K562 (cell line): Measurements from ENCODE around the gene PABPC1L. TPM values are rescaled to one million over a fixed set of nuclear protein-coding genes. Genes with fewer than 3 reads are reported as not detected.

Experiments used
- ARNT ChIP-seq, 2 experiments: fragments of 450-650 bp; IDR thresholded peaks; 2 replicates each; pipeline ENCODE4 v1.6.1; 2016; ENCODE audit warnings: mild to moderate bottlenecking in 1 of 2
- BCOR ChIP-seq: fragments of 450-650 bp; IDR thresholded peaks from 2 replicates; pipeline ENCODE4 v1.6.1; 2016
- CBX1 ChIP-seq: sonication (generic); IDR thresholded peaks from 2 replicates; pipeline ENCODE4 v1.6.1; 2016; ENCODE audit warnings: antibody characterized with exemption, low read depth, mild to moderate bottlenecking
- CXXC5 ChIP-seq: fragments of 250-450 bp; sonication (Bioruptor Pico); IDR thresholded peaks from 2 replicates; pipeline ENCODE4 v1.8.0; 2022; ENCODE audit warnings: inconsistent platforms, mild to moderate bottlenecking, moderate library complexity
- E2F6 ChIP-seq, 2 experiments: IDR thresholded peaks; 2 replicates each; pipeline ENCODE4 v1.6.1; 2011; ENCODE audit warnings: borderline replicate concordance in 1 of 2, control low read depth in 1 of 2, low read depth in 1 of 2, low read length in 1 of 2, mild to moderate bottlenecking in 1 of 2, mixed read lengths in 1 of 2, moderate library complexity in 1 of 2; ENCODE audit not compliant: insufficient read depth in 1 of 2, insufficient read length in 1 of 2, poor library complexity in 1 of 2, severe bottlenecking in 1 of 2; ENCODE audit errors: extremely low read depth in 1 of 2
- EGR1 ChIP-seq: fragments of 450-650 bp; conservative IDR thresholded peaks from 2 replicates; pipeline ENCODE4 v1.6.1; 2017; ENCODE audit warnings: mild to moderate bottlenecking
- ESRRB ChIP-seq: fragments of 250-450 bp; sonication (Bioruptor Pico); IDR thresholded peaks from 2 replicates; pipeline ENCODE4 v1.5.0; 2020; ENCODE audit warnings: mild to moderate bottlenecking, moderate library complexity, borderline replicate concordance
- GATA2 ChIP-seq: sonication (generic); formaldehyde crosslinking; IDR thresholded peaks from 2 replicates; pipeline ENCODE4 v1.4.0; 2020; ENCODE audit warnings: mild to moderate bottlenecking, missing genetic modification reagents
- HDAC2 ChIP-seq: fragments of 450-650 bp; IDR thresholded peaks from 2 replicates; pipeline ENCODE4 v1.6.1; 2016; ENCODE audit warnings: mild to moderate bottlenecking
- HMG20B ChIP-seq: fragments of 250-450 bp; sonication (Bioruptor Pico); IDR thresholded peaks from 2 replicates; pipeline ENCODE4 v1.5.0; 2021; ENCODE audit warnings: mild to moderate bottlenecking
- KLF13 ChIP-seq: fragments of 450-650 bp; IDR thresholded peaks from 2 replicates; pipeline ENCODE4 v1.6.1; 2016; ENCODE audit warnings: missing genetic modification characterization, low read depth, mild to moderate bottlenecking, missing compliant biosample characterization, moderate library complexity, borderline replicate concordance
- NR2F6 ChIP-seq: fragments of 450-650 bp; formaldehyde crosslinking; IDR thresholded peaks from 2 replicates; pipeline ENCODE4 v1.4.0; 2020; ENCODE audit warnings: mild to moderate bottlenecking
- SRSF7 ChIP-seq: fragments of 200-400 bp; formaldehyde crosslinking; optimal IDR thresholded peaks from 2 replicates; pipeline ENCODE3; 2017; ENCODE audit warnings: mild to moderate bottlenecking, low read depth, low read length
- TCF3 ChIP-seq: sonication (generic); formaldehyde crosslinking; IDR thresholded peaks from 2 replicates; pipeline ENCODE4 v1.4.0; 2020; ENCODE audit warnings: mild to moderate bottlenecking, missing genetic modification reagents
- TOE1 ChIP-seq, 2 experiments: fragments of 450-650 bp in 1 of 2; sonication (generic) in 1 of 2; formaldehyde crosslinking in 1 of 2; IDR thresholded peaks; 2 replicates each; pipeline versions ENCODE4 v1.7.1 to v1.8.0; 2016 to 2022; ENCODE audit warnings: borderline replicate concordance in 2 of 2, mild to moderate bottlenecking in 2 of 2, antibody characterized with exemption in 1 of 2, inconsistent platforms in 1 of 2, low read depth in 1 of 2, missing genetic modification reagents in 1 of 2, moderate library complexity in 1 of 2
- WHSC1 ChIP-seq: IDR thresholded peaks from one replicate; pipeline ENCODE4 v1.6.1; 2012; ENCODE audit warnings: low read length, control low read depth, inconsistent platforms
- ZFP36 ChIP-seq: fragments of 150-350 bp; IDR thresholded peaks from 2 replicates; pipeline ENCODE4 v1.6.1; 2018; ENCODE audit warnings: low read length, low read depth; ENCODE audit not compliant: partially characterized antibody
- polyA plus RNA-seq, 8 experiments: library from polyadenylated mRNA; depleted of rRNA in 4 of 8; stranded (reverse) in 5 of 8; unstranded in 3 of 8; fragments of >200 nt; fragmentation: Nextera tagmentation in 2 of 8; fragmentation: Illumina TruSeq in 1 of 8; extraction: Ambion mirVana in 2 of 8; extraction: Trizol in 1 of 8; gene quantifications; 2 replicates each; pipeline versions ENCODE4 v1.2.1 to v1.2.3, GENCODE V29; 2011 to 2014; ENCODE audit warnings: inconsistent platforms in 1 of 8, missing spikeins in 1 of 8
- total RNA-seq, 7 experiments: library from RNA; depleted of rRNA in 6 of 7; stranded (reverse); fragments of >200 nt in 6 of 7; fragmentation: Illumina TruSeq in 2 of 7; extraction: Trizol in 2 of 7; gene quantifications; 2 replicates each; pipeline versions ENCODE4 v1.2.1 to v1.2.3, GENCODE V29; 2011 to 2021; ENCODE audit warnings: low replicate concordance in 1 of 7
- TF ChIP-seq, protein P1 (sequence below): sonication (generic); formaldehyde crosslinking; IDR thresholded peaks from 2 replicates; pipeline ENCODE4 v1.8.0; 2022; ENCODE audit warnings: missing genetic modification reagents, mild to moderate bottlenecking, moderate library complexity, borderline replicate concordance
- TF ChIP-seq, protein P2 (sequence below), 2 experiments: fragments of 450-650 bp; conservative IDR thresholded peaks; 2 replicates each; pipeline ENCODE4 v1.6.1; 2017; ENCODE audit warnings: mild to moderate bottlenecking in 2 of 2, moderate library complexity in 2 of 2
- TF ChIP-seq, protein P3 (sequence below): sonication (generic); formaldehyde crosslinking; IDR thresholded peaks from 2 replicates; pipeline ENCODE4 v1.9.0; 2022; ENCODE audit warnings: mild to moderate bottlenecking, missing genetic modification reagents
- TF ChIP-seq, protein P4 (sequence below): fragments of 250-450 bp; sonication (Bioruptor Pico); IDR thresholded peaks from 2 replicates; pipeline ENCODE4 v1.5.0; 2021

The PABPC1L gene
- total and polyA plus RNA-seq, 9 of the 15 experiments (the other 6 are each of a cell fraction or from before 2014, with no cell fraction given), result 6.0 to 90.3 (median 15.8) TPM

- TF ChIP-seq E2F6 (IDR thresholded peaks at IDR 0.05; ENCODE audit: borderline replicate concordance in 1 of 2, extremely low read depth in 1 of 2, insufficient read depth in 1 of 2, insufficient read length in 1 of 2, low read depth in 1 of 2, low read length in 1 of 2, poor library complexity in 1 of 2, severe bottlenecking in 1 of 2) (peak in 1 of 2 experiments; percentile 42), TCF3 (no peak), CXXC5 (0 out of 2 replicates have a peak, but pooled peaks have one; percentile 55), NR2F6 (CRISPR knock-in tag) (no peak), TOE1 (IDR thresholded peaks at IDR 0.05; ENCODE audit: borderline replicate concordance) (no peak), TOE1 (CRISPR knock-in tag; IDR thresholded peaks at IDR 0.05; ENCODE audit: borderline replicate concordance, low read depth) (no peak), ZFP36 (peak; percentile 45), KLF13 (tag) (0 out of 2 replicates have a peak, but pooled peaks have one; percentile 33), ARNT (IDR thresholded peaks at IDR 0.05) (no peak), GATA2 (no peak), WHSC1 (no peak), HMG20B (CRISPR knock-in tag) (no peak), BCOR (peak; percentile 61), SRSF7 (no peak), HDAC2 (peak; percentile 57; the same call in 1 of the 2 replicates), ESRRB (CRISPR knock-in tag) (0 out of 2 replicates have a peak, but pooled peaks have one; percentile 16), CBX1 (0 out of 2 replicates have a peak, but pooled peaks have one; percentile 29), EGR1 (peak; percentile 95)
- TF ChIP-seq, protein P1, sequence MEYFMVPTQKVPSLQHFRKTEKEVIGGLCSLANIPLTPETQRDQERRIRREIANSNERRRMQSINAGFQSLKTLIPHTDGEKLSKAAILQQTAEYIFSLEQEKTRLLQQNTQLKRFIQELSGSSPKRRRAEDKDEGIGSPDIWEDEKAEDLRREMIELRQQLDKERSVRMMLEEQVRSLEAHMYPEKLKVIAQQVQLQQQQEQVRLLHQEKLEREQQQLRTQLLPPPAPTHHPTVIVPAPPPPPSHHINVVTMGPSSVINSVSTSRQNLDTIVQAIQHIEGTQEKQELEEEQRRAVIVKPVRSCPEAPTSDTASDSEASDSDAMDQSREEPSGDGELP (CRISPR knock-in tag), result peak; percentile 50; the same call in 1 of the 2 replicates
- TF ChIP-seq, protein P2, sequence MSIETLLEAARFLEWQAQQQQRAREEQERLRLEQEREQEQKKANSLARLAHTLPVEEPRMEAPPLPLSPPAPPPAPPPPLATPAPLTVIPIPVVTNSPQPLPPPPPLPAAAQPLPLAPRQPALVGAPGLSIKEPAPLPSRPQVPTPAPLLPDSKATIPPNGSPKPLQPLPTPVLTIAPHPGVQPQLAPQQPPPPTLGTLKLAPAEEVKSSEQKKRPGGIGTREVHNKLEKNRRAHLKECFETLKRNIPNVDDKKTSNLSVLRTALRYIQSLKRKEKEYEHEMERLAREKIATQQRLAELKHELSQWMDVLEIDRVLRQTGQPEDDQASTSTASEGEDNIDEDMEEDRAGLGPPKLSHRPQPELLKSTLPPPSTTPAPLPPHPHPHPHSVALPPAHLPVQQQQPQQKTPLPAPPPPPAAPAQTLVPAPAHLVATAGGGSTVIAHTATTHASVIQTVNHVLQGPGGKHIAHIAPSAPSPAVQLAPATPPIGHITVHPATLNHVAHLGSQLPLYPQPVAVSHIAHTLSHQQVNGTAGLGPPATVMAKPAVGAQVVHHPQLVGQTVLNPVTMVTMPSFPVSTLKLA (conservative IDR thresholded peaks at IDR 0.05), result peak; percentile 75 to 90
- TF ChIP-seq, protein P3, sequence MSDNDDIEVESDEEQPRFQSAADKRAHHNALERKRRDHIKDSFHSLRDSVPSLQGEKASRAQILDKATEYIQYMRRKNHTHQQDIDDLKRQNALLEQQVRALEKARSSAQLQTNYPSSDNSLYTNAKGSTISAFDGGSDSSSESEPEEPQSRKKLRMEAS (CRISPR knock-in tag), result peak; percentile 72
- TF ChIP-seq, protein P4, sequence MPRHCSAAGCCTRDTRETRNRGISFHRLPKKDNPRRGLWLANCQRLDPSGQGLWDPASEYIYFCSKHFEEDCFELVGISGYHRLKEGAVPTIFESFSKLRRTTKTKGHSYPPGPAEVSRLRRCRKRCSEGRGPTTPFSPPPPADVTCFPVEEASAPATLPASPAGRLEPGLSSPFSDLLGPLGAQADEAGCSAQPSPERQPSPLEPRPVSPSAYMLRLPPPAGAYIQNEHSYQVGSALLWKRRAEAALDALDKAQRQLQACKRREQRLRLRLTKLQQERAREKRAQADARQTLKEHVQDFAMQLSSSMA (CRISPR knock-in tag), result peak; percentile 43; the same call in 1 of the 2 replicates
Measured at GRCh38 chr20:44909872-44910689, at the start of gene PABPC1L (continued).
